RPMI7951 (cell line): ENCODE measurements around the gene MYADM. TPM values are rescaled to one million over a fixed set of nuclear protein-coding genes. Genes with fewer than 3 reads are reported as not detected.
"Not testable (repeated sequence)": the region's sequence is repeated elsewhere in the genome, so short reads cannot be mapped to it uniquely, and the experiment has no call there.

Experiments
- DNase-seq: peaks from one replicate; pipeline ENCODE4 v3.0.0-alpha.2; 2012; ENCODE audit warnings: low read depth
- total RNA-seq: library from RNA; depleted of rRNA; stranded (reverse); fragments of >200 nt; shearing (Covaris generic); gene quantifications from 2 replicates; pipeline ENCODE4 v1.2.3, GENCODE V29; 2014

MYADM gene
- total RNA-seq, 1 experiment from 2014 or later: 43.0 TPM

DNA sequence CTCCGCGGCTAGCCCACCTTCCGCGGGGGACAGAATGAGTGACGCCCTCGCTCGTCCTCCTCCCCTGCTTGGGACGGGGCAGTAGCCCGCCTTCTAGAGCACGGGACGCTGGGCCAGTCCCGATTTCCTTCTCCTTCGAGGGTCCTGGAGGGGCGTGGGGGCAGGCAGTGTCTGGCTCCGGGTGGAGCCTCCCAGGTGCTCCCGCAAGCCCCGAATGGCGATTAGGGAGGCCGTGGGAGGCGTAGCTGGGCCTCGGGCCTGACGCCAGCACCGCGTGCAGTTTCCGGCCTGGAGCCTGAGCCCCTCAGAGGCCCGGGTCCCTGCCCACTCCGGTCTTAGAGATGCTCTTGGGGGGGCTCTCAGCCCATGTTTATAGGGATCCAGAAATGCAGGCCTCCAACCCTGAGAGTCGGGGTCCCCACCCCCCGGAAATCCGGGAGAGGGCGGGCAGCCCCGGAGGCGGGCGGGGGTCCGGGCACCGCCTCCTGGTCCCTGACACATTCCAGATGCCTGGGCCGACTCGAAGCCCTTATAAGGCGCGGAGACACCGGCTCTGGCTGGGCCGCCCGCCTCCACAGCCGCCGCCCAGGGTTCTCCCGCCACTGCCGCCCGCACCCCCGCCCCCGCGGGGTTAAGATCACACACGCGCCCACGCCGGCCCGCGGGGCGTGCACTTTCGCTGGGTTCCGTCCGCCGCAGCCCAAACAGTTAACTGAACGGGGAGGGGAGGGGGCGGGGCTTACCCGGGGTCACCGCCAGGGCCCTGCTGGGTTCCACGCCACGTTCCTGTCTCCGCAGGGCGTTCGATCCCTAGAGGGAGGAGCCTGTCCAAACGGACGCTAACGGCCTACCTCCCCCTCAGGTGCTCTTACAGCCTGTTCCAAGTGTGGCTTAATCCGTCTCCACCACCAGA, 1.5 kb downstream of the MYADM start:
- peak; percentile 92 for DNase-seq

DNA sequence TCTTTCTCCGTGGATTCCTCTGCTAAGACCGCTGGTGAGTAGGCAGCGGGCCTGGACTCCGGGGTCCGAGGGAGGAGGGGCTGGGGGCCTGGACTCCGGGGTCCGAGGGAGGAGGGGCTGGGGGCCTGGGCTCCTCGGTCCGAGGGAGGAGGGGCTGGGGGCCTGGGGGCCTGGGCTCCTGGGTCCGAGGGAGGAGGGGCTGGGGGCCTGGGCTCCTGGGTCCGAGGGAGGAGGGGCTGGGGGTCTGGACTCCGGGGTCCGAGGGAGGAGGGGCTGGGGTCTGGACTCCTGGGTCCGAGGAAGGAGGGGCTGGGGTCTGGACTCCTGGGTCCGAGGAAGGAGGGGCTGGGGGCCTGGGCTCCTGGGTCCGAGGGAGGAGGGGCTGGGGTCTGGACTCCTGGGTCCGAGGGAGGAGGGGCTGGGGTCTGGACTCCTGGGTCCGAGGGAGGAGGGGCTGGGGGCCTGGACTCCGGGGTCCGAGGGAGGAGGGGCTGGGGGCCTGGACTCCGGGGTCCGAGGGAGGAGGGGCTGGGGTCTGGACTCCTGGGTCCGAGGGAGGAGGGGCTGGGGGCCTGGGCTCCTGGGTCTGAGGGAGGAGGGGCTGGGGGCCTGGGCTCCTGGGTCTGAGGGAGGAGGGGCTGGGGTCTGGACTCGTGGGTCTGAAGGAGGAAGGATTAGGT, 2.3 kb downstream of the MYADM start:
- DNase-seq: not testable (repeated sequence)

DNA sequence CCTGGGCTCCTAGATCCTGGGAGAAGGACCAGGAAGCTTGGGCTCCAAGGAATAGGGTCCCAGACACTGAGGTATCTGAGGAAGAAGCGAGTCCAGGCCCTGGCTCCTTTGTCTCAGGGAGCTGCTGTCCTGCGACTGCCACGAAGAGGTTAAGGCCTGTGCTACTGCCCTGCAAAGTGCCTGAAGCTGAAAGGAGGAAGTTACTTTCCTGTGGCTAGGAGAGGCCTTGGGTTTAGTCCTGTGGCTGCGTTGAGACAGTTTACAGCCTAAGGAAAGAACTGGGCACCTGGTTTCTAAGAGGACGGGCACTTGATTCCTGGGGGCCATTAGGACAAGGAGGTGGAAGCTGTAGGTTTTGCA, 2.8 kb downstream of the MYADM start:
- no peak for DNase-seq

DNA sequence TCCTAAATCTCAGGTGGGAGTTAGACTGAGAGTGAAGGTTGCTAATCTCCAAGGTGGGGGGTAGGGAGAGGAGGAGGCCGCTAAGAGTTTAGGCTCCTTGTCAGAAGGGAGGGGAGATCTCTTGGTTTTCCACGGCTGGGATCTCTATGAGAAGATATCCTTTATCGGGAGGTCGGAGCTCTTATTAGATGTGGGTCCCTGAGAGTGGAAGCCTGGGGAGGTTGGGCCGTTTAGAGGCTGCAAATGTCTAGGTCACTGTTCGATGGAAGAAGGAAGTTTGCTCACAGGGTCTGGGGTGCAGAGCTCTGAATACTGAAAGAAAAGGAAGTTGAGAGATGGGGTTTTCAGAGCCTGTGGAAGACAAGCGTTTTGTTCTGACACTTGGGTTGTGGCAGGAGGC, 3.8 kb downstream of the MYADM start:
- no peak for DNase-seq

DNA sequence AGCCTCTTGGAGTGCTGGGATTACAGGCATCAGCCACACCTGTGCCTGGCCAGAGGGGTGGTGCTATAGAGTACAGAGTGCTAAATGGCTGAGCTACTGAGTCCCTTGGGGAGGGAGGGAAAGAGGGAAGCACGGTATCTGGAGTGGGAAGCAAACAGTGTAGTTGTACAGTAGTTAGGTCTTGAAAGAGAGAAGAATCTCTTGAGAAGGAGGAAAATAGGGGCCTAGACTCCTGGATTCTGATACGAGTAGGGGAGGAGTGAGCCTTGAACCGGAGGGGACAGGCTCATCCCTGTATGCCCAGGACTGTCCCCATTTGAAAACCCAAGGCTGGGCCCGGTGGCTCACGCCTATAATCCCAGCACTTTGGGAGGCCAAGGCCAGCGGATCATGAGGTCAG, 5.1 kb downstream of the MYADM start:
- no peak for DNase-seq

DNA sequence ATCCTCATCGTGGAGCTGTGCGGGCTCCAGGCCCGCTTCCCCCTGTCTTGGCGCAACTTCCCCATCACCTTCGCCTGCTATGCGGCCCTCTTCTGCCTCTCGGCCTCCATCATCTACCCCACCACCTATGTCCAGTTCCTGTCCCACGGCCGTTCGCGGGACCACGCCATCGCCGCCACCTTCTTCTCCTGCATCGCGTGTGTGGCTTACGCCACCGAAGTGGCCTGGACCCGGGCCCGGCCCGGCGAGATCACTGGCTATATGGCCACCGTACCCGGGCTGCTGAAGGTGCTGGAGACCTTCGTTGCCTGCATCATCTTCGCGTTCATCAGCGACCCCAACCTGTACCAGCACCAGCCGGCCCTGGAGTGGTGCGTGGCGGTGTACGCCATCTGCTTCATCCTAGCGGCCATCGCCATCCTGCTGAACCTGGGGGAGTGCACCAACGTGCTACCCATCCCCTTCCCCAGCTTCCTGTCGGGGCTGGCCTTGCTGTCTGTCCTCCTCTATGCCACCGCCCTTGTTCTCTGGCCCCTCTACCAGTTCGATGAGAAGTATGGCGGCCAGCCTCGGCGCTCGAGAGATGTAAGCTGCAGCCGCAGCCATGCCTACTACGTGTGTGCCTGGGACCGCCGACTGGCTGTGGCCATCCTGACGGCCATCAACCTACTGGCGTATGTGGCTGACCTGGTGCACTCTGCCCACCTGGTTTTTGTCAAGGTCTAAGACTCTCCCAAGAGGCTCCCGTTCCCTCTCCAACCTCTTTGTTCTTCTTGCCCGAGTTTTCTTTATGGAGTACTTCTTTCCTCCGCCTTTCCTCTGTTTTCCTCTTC, 6.3 kb downstream of the MYADM start:
- no peak for DNase-seq

DNA sequence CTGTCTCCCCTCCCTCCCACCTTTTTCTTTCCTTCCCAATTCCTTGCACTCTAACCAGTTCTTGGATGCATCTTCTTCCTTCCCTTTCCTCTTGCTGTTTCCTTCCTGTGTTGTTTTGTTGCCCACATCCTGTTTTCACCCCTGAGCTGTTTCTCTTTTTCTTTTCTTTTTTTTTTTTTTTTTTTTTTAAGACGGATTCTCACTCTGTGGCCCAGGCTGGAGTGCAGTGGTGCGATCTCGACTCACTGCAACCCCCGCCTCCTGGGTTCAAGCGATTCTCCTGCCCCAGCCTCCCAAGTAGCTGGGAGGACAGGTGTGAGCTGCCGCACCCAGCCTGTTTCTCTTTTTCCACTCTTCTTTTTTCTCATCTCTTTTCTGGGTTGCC, 6.9 kb downstream of the MYADM start:
- no peak for DNase-seq

DNA sequence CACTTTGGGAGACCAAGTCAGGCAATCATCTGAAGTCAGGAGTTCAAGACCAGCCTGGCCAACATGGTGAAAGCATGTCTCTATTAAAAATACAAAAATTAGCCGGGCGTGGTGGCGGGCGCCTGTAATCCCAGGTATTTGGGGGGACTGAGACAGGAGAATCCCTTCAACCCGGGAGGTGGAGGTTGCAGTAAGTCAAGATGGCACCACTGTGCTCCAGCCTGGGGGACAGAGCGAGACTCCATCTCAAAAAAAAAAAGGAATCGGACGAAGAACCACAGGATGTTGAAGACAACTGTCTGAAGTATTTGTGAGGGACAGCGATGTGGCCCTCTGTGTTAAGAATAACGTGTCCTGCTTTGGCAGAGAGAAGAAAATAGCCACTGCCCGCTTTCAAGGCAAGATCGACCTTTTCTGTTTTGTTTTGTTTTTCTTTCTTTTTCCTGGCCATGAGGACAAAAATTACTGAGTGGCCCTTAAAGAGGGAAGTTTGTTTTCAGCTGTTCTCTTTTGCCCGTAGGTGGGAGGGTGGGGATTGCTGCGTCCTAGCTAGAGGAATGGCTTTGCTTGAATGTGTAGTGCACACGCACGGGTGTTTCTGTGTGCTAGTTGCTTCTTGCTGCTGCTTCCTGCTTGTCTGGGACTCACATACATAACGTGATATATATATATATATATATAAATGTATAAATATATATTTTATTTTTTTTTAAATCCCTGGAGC, 8.1 kb downstream of the MYADM start:
- no peak for DNase-seq

DNA sequence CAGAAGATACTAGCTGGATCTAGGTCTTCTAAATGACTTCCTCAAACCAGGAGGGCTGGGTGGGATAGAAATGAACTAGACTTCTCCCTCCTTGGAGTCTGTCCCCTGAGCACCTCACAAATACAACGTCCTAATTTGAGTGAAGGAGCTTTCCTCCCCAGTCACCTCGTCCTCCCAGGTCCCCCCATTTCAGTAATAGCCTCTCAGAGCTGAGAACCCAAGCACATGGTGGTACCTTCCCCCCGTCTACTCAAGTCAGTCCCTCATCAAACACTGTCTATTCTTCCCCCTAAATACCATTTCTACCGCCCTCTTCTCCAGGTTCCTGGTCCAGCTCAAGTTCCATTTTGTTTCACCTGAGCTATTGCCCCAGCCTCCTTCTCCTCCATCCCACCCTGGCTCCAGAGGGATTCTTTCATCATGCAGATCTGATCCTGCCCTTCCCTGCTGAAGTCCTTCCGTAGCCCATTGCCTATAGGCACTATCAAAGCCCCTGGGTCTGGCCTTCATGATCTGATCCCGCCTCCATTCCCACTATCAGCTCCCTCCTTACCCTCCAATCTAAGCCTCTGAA, 9.1 kb downstream of the MYADM start:
- no peak for DNase-seq

DNA sequence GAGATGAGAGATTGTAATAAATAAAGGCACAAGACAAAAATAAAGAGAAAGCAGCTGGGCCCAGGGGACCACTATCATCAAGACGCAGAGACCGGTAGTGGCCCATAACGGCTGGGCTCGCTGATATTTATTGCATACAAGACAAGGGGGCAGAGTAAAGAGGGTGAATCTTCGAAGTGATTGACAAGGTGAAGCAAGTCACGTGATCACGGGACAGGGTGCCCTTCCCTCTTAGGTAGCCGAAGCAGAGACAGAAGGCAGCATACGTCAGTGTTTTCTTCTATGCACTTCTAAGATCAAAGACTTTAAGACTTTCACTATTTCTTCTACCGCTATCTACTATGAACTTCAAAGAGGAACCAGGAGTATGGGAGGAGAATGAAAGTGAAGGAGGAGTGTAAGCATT, 9.7 kb downstream of the MYADM start:
- no peak for DNase-seq

DNA sequence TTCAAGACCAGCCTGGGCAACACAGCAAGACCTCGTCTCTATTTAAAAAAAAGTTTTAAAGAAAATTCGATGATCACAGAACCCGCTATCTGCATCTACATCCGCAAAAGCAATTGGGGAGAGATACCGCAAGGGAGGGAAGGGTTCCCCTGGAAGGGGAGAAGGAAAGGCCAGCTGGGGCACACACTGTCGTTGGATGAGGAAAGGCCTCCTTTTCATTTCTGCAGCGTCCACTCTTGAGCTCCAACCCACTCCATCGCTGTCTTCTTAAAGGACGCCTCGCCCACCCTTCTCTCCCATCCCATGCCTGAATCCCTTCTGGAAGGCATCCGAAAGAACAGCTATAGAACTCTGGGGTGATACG, 11.1 kb downstream of the MYADM start:
- no peak for DNase-seq

DNA sequence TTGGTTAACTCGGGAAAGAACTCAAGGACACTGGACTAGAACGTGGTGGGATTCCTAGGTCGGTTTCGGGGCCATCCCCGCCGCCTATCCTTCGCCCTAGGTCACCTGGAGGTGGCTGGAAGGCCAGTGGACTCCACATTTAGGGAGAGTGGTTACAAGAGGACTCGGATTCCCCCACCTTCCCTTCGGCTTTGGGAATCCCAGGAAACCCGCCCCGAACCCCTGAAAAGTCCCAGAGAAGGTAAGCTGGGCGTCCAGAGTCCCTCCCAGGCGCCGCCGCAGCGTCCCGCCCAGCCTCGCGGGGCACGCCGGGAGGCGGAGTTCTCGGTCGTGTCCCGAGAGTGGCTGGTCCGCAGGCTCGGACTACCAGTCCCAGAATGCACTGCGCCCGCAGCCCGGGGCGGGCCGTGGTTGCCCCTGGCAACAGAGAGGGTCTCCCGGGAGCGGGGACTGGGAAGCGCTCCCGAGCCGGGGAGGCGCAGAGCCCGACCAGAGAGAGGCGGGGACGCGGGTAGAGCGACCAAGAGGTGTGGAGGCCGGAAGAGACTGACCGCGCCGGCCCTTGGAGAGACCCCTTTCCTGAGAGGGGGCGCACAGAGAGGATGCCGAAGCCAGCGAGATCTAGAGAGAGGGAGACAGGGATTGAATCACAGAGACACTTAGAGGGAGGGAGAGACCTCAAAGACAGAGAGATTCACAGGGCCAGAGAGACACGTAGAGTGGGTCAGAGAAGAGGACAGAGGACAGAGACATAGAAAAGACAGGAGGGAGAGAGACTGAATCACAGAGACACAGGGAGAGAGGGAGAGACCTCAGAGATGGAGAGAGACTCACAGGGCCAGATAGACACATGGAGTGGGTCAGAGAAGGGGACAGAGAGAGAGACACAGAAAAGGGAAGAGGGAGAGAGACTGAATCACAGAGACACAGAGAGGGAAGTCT, 11.7 kb downstream of the MYADM start:
- peak; percentile 88 for DNase-seq

DNA sequence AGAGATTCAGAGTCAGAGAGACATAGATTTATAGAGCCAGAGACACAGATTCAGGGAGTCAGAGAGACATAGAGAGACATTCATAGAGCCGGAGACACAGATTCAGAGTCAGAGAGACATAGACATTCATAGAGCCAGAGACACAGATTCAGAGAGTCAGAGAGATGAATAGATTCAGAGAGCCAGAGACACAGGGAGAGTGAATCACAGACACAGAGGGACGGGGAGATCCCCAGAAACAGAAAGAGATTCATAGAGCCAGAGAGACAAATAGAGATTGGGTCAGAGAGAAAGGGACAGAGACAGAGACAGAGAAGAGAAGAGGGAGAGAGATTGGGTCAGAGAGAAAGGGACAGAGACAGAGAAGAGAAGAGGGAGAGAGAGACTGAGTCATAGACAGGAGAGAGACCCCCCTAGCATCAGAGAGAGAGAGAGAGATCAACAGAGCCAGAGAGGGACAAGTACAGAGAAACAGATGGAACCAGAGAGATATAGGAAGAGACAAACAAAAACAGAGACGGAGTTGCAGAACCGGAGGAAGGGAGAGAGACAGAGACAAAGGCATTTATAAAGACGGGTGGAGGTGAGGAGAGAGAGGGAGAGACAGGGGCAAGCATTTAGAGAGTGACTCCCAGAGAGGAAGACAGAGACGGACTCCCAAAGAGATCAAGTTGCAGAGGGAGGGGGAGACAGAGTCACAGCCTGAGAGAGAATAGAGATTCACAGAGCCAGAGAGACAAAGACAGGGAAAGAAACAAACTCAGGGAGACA, 13.2 kb downstream of the MYADM start:
- no peak for DNase-seq

DNA sequence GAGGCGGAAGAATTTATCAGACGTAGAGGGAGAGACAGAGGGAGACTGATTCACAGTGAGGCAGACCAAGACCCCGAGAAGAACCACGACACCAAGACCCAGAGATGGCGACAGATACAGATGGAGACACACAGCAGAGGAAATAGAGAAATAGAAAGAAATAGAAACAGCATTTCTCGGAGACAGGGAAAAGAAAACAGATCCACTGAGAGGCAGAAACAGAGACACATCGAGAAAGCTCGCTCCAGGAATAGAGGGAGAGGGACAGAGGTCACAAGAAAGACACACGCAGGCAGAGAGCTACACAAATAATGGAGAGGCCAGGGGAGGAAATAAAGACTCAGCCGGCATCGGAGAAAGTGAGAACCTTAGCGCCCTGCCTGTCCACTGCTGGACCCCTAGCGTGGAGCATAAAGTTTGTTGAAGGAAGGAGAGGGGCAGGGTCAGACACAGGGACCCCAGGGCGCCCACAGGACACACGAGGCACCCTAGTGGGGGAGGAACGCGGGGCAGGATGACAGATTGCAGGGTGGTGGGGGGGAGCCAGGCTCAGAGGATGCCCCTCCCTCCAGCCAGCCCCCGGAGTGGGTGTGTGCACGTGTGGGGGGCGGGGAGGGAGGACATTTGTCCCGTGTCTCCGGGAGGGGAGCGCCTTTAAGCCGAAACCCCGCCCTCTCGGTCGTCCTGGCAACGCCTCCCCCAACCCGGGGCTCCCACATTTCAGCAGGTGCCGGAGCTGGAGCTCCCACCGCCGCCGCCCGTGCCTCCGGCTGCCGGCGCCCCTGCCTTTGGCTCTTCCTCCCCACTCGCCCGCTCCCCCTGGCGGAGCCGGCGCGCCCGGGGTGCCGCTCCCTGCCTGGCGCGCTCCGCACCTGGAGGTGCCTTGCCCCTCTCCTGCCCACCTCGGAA, 14.1 kb downstream of the MYADM start, which contains the start of gene PRKCG:
TSS of gene PRKCG (plus strand) at position 716 of the 909 bp plus-strand sequence. CDS start 298 bp downstream, outside the sequence.
- DNase-seq: no peak

DNA sequence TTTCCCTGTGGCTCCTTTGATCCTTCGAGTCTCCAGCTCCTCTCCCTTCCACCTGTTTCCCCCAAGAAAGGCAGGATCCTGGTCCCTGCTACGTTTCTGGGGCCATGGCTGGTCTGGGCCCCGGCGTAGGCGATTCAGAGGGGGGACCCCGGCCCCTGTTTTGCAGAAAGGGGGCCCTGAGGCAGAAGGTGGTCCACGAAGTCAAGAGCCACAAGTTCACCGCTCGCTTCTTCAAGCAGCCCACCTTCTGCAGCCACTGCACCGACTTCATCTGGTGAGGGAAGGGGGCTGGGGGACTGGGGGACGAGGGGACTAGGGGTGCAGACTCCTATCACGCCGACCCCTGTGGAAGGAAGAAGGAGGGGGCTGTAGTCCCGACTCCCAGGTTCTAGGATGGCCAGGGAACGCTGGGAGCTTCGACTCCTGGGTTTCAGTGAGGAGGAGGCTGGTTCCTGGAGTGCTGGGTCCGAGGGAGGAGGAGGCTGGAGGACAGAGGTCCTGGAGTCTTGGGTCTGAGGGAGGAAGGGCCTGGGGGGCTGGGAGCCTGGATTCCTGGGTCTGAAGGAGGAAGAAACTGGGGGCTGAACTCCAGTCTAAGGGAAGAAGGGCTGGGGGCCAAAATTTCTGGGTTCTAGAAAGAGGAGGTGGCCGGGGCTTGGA, 14.8 kb downstream of the MYADM start:
- no peak for DNase-seq

DNA sequence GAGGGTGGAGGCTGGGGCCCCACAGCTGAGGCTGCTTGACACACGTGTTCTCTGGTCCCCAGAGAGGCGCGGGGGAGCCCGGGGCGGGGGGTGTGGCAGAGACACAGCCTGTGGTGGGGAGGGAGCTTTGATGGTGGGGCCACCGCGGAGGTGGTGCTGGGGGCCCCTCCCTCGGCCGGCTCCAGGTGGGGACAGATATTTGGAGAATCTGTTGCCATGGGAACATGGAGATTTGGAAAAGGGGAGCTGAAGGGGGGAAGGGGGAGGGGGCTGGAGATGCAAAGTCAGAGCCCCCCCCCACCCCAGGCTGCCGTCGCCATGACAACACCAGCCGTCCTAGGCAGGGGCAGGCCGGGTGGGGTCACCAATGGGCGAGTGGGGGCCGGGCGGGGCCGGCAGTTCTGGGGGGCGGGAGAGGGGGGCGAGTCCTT, 15.6 kb downstream of the MYADM start:
- DNase-seq: no peak

DNA sequence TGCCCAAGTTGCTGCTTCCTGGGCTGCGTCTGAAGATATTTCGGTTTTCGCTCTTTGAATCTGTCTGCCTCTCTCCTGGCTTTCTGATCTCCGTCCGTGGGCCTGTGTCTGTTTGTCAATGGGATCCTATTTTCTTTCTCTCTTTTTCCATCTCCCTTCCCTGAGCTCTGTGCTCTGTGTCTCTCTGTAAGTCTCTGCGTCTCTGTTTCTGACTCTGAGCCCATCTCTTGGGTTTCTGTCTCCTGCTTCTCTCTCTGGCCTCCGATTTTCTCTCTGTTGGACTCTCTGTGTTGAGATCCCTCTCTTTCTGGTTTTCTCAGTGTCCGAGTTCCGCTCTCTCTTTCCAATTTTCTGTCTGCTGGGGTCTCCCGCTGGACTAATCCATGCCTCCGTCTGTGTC, 16.1 kb downstream of the MYADM start:
- no peak for DNase-seq

DNA sequence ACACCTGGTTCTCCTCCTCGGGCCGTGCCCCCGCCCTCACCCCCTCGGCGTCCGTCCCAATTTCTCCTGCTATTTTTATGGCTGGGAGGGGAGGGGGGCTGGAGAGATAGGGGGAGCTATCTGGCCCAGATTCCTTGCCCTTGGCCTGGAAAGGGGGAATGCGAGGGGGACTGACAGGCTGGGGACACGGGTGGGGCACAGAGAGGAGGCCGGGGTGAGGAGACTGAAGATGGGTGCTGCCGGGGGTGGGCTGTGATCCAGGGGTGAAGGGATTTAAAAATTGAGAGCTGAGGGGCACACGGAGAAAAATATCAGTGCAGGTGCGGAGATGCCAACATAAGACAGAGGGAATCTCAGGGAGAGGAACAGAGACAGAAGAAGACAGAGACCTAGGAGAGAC, 16.6 kb downstream of the MYADM start:
- no peak for DNase-seq
